ENCODE data around the gene TNS4.
"Not testable (repeated sequence)": the region's sequence is repeated elsewhere in the genome, so short reads cannot be mapped to it uniquely, and the experiment has no call there.

TNS4 gene, protein sequence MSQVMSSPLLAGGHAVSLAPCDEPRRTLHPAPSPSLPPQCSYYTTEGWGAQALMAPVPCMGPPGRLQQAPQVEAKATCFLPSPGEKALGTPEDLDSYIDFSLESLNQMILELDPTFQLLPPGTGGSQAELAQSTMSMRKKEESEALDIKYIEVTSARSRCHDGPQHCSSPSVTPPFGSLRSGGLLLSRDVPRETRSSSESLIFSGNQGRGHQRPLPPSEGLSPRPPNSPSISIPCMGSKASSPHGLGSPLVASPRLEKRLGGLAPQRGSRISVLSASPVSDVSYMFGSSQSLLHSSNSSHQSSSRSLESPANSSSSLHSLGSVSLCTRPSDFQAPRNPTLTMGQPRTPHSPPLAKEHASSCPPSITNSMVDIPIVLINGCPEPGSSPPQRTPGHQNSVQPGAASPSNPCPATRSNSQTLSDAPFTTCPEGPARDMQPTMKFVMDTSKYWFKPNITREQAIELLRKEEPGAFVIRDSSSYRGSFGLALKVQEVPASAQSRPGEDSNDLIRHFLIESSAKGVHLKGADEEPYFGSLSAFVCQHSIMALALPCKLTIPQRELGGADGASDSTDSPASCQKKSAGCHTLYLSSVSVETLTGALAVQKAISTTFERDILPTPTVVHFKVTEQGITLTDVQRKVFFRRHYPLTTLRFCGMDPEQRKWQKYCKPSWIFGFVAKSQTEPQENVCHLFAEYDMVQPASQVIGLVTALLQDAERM

DNA sequence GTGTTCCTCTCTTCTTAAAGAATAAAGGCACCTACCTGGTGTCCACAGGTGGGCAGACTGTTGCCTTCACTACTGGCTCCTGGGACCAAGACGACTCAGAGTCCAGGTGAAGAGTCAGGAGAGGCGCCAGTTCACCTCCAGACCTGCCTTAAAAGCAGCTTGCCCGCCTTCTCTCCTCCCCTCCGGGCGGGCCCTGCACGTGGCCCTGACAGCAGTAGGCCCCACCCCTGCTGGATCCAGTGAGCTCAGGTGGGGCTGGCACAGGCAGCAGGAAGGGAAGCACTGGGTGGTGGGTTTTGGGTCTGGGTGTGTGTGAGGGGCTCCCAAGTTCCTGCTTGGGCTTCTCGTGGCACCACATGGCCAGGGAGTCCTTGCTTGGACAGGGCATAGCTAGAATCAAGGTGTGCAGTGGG, at the start of gene TNS4:
TSS of gene TNS4 (minus strand) at position 125 of the 413 bp plus-strand sequence. CDS start 5,198 bp downstream, outside the sequence.
- DNase-seq (ENCODE audit: low read depth): no peak

DNA sequence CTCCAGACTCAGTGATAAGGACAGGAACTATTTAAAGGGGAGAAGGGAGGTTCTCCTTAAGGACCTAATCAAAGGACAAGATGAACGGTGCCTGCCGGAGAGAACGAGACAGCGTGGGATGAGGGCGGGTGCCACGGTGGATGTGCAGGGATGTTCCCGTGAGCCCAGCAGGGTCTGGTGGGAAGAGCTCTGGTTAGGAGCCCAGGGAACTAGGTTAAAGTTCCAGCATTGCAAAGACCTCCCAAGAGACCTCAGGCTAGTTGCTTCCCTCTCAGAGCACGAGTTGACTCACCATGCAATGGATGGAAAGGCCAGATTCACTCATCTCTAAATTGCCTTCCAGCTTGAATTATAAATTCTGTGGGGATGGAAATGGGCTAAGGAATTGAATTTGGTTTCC, 49.2 kb upstream of the TNS4 start:
- DNase-seq (ENCODE audit: low read depth): no peak

DNA sequence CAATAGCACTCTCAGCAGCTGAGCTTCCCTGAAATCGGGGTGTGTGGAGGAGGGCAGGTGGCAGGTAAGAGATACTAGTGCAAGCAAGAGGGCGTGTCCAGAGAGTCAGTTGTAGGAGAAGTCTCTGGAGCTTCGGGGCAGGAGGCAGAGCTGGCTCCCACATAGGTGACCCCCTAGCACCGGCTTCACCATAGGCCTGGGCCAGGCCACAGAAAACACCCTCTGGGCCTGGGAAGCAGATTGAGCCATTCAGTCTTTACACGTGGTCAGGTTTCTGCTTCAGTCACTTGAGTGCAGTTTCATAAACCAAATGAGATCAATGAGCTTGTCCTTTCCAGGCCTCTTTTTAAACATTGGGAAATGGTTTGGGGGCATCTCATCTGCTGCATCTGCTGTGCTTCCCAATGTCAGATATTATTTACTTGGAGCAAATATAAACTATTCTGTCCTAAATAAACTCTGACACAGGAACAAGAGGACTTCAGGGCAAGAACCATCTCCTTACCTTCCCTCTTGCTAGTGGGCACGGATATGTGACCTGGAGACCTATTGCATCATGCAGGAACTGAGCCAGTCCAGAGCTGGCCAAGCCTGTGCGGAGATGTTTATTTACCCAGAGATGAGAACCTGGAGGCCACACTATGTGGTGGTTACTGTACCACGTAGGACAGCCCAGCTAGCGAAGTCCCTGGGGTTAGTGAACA, 47.7 kb upstream of the TNS4 start:
- no peak for DNase-seq (ENCODE audit: low read depth)

DNA sequence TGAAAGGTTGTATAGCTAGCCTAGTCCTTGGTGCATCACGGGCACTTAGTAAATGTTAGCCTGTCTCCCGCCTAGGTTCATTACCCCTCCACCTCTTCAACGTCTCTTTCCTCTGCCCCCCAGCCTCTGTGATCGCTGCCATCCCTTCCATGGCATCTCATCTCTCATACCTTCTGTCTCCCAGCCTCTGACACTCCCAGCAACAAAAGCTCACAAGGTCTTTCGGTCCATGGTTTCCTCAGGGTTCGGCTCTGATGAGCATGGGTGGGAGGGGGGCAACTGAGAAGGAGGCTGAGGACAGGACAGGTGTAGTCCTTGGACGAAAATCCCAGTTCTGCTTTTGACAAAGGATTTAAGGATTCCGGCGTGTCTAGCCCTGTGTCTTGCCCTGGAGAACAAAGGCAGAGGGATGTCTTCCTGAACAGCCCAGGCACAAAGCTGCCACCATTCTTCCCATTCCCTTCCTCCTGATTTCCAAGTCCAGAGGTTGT, 47.1 kb upstream of the TNS4 start:
- DNase-seq (ENCODE audit: low read depth): no peak

DNA sequence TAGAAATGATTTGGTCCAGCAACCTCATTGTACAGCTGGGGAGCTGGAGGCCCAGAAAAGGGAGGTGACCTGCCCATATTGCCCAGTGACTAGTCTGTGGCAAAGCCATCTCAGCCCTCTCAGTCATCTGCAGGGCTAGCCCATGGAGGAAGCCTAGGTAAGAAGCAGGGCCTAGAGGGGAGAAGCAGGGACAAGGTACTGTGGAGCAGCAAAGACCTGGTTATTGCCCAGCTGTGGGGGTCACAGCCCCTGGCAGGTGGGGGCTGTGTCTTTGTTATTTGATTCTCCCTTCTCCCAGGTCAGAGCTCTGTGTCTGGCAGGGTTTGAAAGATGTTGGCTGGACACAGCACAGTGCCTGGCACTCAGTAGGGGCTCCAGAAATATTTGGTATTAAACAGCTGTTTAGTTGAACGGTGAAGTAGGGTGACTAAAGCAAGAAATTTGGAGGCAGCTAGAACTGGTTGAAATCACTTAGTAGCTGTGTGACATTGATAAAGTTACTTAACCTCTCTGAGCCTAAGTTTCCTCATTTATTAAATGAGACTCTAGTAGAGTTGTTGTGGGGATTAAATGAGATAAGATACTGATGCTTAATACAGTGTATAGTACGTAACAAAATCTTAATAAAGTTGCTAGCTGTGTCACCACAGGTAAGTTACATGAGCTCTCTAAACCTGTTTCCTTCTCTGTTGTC, 46.5 kb upstream of the TNS4 start:
- DNase-seq (ENCODE audit: low read depth): no peak

DNA sequence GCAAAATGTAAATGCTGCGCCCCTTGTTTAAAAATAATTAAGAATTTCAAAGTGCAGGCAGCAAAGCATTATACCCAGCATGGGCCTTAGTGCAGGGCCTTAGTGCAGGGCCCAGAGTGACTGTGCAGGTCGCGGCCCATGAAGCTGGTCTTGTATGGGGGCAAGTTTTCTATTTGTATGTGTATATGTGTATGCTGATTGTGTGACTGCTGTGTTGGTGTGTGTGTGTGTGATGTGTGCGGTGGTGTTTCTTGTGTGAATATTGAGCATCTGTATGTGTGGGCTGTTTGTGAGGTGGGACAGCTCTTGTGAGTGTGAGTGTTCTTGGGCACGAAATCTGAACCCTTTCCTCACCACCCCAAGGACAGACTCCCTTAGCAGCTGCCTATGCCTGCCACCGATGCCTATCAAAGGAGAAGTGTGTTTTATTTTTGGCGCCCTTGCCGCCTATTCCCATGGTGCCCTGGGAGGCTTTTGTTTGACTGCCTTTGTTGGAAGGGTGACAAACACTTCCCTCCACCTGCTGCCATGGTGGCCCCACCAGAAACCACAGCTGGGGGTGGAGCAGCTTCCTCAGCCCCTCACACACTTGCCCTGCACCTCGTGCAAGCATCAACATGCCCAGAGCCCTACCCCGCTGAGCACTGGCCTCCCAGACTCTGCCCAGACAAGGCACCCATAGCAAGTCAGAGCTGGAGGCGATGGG, 45.8 kb upstream of the TNS4 start:
- DNase-seq (ENCODE audit: low read depth): peak; percentile 51

DNA sequence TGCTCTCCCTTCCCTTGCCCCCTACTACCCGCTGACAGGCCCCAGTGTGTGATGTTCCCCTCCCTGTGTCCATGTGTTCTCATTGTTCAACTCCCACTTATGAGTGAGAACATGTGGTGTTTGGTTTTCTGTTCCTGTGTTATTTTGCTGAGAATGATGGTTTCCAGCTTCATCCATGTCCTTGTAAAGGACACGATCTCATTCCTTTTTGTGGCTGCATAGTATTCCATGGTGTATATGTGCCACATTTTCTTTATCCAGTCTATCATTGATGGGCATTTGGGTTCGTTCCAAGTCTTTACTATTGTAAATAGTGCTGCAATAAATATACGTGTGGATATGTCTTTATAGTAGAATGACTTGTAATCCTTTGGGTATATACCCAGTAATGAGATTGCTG, 45.1 kb upstream of the TNS4 start:
- not testable (repeated sequence) for DNase-seq (ENCODE audit: low read depth)

DNA sequence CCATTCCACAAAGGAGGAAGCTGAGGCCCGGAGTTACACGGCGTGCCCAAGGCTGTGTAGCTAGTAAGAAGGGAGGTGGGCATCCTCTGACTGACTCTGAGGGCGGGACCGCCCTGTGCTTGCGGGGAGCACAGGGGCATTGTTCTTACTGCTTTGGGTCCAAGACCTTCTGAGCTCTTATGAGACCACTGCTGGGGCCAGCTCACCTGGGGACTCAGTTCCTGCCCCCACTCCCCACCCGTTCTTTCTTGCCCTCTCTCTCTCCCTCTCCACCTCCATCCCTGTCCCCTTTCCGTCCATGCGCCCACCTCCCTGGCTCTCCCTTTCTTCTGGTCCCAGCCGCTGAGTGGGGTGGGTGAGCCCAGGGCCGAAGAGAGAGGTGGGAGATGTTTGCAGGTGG, 44.2 kb upstream of the TNS4 start:
- no peak for DNase-seq (ENCODE audit: low read depth)

DNA sequence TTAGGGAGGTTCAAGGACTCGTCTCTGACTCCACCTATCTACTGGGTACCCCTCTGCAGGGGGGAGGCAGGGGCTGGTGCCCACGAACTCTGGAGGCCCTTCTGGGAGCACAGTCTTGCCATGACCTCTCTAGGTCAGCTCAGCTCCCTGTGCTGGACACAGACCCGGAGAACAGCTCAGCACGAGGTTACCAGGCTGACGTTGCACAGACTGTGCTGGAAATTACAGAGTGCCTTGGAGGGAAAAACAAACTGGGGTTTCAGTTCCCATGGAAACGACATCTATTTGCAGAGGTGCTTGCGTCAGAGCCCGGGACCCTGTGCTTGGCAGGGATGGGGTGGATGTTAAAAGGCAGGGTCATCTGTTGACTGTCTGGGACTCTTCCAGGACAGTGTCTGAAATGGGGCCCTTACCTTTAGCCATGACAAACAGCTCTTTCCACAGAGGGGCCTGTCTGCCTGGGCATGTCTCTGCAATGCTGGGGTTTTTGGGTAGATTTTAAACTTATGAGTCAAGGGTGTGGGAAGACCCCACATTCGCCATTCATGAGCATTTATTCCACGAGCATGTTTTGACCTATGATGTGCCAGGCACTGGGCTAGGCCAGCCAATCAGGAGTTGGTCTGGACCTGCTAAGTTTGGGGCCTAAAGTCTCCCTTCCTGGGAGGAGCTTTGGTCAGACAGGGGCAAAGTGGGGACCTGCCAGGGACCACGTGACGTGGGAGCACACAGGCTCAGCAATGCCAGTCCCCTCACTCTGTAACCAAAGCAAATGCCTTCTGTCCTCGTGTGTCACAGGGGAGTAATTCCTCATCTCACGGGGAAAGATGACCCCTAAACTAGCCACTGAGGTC, 41.4 kb upstream of the TNS4 start:
- no peak for DNase-seq (ENCODE audit: low read depth)

DNA sequence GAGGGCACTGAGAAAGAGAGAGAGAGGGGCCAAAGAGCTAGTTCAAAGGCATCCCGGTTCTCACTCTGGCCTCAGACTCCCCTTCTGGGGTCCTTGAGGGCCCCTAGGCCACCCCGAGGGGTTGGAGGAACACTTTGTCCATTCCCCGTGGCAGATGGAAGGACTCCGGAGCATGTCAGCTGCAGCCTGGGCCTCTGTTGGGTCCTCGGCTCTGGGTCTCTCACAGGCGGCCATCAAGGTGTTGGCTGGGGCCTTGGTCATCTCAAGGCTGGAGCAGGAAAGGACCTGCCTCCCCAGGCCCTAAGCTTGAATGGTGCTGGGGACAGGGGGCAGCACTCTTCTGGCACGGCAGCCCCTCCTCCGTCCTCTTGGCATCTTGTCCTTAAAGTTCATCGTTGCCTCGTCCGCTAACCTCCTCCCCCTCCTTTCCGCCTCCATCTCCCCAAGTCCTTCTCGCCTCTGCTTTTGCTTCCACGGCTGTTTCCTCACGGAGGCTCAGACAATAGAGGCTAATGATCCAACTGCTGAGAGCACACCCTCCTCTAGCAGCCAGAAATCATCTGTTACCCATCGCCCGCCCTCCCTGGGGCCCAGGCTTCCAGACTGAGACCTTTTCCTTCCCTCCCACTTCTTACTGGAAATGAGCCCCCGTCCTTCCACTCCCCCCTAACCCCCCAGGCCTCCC, 40.6 kb upstream of the TNS4 start:
- no peak for DNase-seq (ENCODE audit: low read depth)

DNA sequence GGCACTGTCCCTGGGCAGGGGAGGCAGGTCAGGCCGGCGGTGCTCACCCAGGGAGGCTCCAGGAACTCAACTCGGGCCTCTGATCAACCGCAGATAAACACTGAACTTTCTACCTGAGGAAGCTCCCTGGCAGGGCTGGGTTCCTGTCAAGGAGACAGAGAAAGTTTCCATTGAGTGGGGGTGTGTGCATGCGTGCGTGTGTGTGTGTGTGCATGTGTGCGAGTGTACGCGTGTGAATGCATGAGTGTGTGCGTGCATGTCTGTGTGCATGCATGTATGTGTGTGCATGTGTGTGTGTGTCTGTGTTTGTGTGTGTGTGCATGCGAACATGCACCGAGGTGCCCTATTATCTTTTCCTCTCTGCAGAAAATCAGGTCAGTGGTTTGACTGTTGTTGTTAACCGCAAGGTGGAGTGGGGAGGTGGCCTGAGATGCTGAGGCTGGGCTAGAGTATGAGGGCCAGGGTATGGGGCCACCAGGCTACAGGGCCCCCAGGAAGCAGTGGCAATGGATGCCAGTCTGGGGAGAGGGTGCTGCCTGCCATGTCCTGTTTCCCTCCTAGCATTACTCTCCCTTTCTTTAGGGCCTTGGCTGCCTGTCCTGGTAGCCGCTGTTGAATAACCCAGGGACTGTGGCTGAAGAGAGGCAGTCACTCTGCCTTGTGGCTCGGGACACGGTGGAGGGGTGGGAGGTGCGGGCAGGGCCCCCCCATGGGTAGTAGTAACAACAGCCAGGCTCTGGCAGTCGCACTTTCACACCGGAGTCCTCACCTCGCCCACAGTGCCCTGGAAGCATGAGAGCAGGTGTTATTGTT, 39.8 kb upstream of the TNS4 start:
- peak; percentile 57 for DNase-seq (ENCODE audit: low read depth)

DNA sequence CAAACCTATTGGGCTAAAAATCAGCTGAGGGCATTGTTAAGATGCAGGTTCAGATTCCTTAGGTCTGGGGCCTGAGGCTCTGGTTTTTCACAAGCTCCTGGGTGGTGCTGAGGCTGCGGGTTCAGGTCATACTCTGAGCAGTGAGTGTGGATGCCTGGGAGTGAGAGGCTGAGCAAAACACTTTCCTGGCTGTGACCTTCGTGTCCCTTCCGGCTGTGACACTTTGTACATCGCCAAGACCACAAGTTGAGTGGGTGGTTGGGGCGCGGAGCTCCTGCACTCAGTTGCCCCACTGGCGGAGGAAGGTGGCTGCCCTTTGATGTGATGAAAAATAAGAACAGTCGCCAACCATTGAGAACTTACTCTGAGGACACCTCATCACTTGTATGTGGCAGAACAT, 39.0 kb upstream of the TNS4 start:
- no peak for DNase-seq (ENCODE audit: low read depth)

DNA sequence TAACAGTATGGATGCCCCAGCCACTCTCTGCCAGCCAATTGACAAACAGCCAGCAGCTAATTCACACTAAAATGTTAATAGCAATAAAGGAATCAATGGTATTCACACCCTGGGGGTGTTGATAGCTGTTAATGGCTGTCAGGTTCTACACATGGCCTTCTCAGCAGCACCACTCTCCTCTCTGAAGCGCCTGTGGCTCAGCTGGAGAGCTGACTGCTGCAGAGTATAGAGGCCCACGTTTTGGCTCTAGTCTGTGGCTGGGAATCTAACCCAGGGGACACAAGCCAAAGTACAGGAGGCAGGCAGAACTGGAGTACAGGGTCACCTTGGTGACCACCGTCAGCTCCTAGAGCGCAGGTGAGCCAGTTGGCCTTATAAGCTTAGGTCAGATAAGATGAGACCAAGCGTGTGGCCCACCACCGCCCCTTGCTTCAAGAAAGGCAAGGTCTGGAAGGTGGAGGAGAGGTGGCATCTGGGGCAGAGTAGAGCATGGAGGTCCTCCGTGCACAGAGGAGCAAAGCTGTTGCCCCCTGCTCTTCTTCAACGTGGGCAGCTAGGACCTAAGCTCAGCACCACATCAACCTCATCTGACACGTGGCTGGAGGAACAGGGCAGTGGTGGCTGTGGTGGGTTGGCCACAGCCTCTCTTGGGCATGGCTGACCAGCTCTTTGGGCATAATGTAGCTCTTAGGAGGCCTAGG, 38.4 kb upstream of the TNS4 start:
- no peak for DNase-seq (ENCODE audit: low read depth)

DNA sequence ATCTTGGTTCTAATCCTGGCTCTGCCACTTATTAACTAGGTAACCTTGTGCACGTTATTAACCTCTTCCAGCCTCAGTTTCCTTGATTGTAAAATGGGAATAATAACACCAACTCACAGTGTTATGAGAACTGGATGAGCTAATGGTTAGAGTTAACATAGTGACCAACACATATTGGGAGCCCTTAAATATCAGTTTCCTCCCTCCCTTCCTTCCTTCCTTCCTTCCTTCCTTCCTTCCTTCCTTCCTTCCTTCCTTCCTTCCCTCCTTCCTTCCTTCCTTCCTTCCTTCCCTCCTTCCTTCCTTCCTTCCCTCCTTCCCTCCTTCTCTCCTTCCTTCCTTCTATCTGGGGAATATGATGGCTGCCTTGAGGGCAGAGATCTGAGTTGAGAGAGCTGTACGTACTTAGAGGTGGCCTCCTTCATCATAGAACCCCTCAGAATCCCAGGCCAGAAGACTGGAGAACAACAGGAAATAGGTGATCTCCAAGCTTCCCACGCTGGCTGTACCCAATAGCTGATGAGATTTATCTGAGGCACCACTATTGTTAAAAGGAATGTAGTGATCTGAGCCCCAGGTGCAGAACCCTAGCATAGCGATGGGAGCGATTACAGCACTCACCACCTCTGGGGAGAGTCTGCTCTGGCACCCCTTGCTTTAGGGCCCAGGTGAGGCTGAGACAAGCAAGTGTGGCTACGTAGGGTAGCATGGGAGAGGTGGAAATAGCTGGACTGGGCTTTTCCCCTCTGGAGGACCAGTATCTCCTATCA, 37.7 kb upstream of the TNS4 start:
- no peak for DNase-seq (ENCODE audit: low read depth)

DNA sequence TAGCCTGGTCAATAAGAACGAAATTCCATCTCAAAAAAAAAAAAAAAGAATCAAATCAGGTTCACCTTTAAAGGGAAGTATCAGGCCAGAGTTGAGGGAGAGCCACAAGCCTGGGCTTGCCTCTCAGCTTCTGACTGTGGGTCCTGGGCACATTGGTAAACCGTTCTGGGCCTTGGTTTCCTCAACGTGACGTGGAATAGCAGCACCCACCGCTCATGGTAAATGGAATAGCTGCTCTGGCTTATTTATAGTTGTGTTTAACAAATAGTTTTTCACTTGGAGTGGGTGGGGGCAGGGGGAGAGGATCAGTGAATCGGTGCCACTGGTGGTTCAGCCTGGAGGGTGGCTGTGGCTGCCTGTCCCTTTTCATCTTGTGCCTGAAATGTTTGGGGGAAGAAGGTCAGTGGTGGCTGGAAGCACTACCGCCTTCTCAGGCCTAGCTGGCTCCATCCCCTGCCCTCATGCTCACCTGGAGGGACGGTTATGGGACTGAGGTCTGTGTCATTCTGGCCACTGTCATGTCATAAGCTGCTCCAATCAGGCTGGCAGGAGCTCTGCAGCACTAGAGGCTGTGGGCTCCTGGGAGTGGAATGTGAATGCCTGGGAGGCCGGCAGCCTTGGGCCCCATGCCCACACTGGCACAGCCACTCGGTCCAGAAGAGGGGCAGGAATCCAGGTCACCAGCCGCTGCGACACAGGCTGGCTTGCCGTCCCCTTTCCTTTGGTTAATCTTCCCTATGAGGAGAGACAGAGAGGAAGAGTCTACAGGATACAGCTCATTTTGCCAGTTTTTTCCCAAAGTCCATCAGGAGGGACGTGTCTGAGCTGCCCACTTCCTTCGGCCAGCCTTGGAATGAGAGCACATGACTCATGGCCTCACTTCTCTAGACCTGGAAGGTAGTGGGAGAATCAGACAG, 36.9 kb upstream of the TNS4 start:
- no peak for DNase-seq (ENCODE audit: low read depth)

Data from activated T-cell treated with anti-CD3 and anti-CD28 coated beads for 1 hour (primary cell).